Subcutaneous abdominal adipose tissue (tissue), 5 donors: ENCODE data around the gene UBE2D2.

Experiments used
- H3K27ac ChIP-seq: one replicate; pipeline ENCODE4 v1.7.0; 2013; ENCODE audit warnings: low read depth, mild to moderate bottlenecking, inconsistent platforms, low read length, moderate library complexity
- H3K27me3 ChIP-seq, 5 donors: one replicate each; pipeline ENCODE4 v1.7.0; 2013; ENCODE audit warnings: low read length in 5 of 5, inconsistent platforms in 1 of 5; ENCODE audit not compliant: control insufficient read depth in 5 of 5, insufficient read depth in 4 of 5
- H3K36me3 ChIP-seq, 5 donors: one replicate each; pipeline ENCODE4 v1.7.0; 2013; ENCODE audit warnings: low read length in 5 of 5; ENCODE audit not compliant: control insufficient read depth in 5 of 5, insufficient read depth in 5 of 5
- H3K4me1 ChIP-seq, 5 donors: one replicate each; pipeline ENCODE4 v1.7.0; 2013; ENCODE audit warnings: low read length in 5 of 5, mild to moderate bottlenecking in 3 of 5, moderate library complexity in 1 of 5; ENCODE audit not compliant: control insufficient read depth in 5 of 5, insufficient read depth in 5 of 5
- H3K4me3 ChIP-seq, 5 donors: one replicate each; pipeline ENCODE4 v1.7.0; 2013; ENCODE audit warnings: low read length in 5 of 5, low read depth in 1 of 5
- H3K9ac ChIP-seq, 5 donors: one replicate each; pipeline ENCODE4 v1.7.0; 2013; ENCODE audit warnings: low read length in 5 of 5, mild to moderate bottlenecking in 4 of 5, moderate library complexity in 3 of 5
- H3K9me3 ChIP-seq, 5 donors: one replicate each; pipeline ENCODE4 v1.7.0; 2013; ENCODE audit warnings: low read length in 5 of 5; ENCODE audit not compliant: control insufficient read depth in 5 of 5
- donor health status: healthy.
- donor health status: healthy.
- donor health status: healthy.
- donor health status: healthy.
- donor health status: healthy.

The UBE2D2 gene

DNA sequence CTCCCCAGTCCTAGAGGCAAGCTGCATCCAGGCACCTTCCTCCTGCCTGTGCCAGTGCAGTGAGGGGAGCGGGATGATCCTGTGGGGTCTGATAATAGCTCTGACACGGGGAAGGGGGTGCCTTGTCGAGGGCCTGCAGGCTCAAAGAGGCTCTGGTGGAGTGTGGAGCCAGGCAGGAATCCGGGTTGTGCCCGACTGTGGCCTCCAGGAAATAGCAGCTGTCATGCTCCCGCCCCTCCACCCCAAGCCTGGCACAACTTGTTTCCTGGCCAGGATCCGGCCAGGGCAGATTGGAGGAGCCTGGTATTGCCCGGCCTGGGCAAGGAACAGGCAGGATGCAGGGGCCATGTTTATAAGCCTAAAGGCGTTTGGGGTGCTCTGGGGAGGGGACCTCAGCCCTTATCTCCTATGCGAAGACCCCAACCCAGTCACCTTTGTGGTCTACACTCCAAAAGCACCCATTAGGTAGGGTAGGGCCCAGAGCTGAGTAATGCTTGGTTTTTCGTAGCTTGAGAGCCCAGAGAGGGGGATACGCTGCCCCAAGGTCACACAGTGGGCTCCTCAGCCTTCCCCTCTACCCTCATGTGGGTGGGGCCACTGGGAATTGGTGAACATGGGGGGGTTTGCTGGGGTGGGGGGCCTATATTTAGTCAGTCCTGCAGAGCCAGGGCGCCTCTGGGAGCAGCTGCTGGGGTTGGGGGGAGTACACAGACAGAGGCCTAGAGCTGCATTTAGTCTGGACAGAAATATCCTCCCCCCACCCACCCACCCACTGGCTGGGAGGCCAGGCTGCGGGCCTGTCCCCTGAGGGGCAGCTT, 99.2 kb downstream of the UBE2D2 start:
- Histone ChIP-seq H3K36me3 (peaks cover 0 to 2% (median 0%) of the 10 kb centered on the region in 5 donors), H3K4me3 (peak overlapping the region; percentile 26 to 55 (median 39)), H3K27me3 (no peaks in the 10 kb centered on the region), H3K4me1 (peaks cover 26 to 92% (median 90%) of the 10 kb centered on the region in 5 donors), H3K9me3 (no peaks in the 10 kb centered on the region), H3K9ac (peak overlapping the region in 4 of 5 donors; percentile 60 to 71 (median 62)), H3K27ac (peak overlapping the region; percentile 97)

- no peaks in the 10 kb centered on the region for H3K9me3 ChIP-seq
- H3K27me3 ChIP-seq = no peaks in the 10 kb centered on the region
- H3K4me3 ChIP-seq = peak overlapping the region in 3 of 5 donors; percentile 19 to 33 (median 22)
- H3K36me3 ChIP-seq = peaks cover 0 to 2% (median 0%) of the 10 kb centered on the region in 5 donors
- peak overlapping the region; percentile 6 to 73 (median 63) for H3K9ac ChIP-seq
- H3K27ac ChIP-seq = peak overlapping the region; percentile 97
- H3K4me1 ChIP-seq = peaks cover 26 to 92% (median 90%) of the 10 kb centered on the region in 5 donors
Observed at GRCh38 chr5:139660923-139661814, 100.0 kb downstream of the UBE2D2 start.

DNA sequence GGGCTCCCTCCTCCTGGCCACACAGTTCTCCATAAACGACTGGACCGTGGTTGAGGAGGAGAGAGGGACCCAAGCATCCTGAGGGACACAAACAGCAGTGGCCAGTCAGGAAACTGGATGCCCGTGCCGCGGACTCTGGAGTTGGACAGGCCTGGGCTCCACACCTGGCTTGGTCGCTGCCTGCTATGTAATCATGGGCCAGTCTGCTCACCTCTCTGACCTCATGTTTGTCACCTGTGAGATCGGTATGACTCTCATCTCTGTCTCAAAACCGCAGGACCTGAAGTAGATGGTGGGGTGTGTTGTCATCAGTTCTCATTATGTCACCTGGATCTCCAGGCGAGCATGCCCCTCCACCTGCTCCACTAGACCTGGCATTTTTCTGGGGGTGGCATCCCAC, 101.5 kb downstream of the UBE2D2 start:
- H3K27ac ChIP-seq = peak overlapping the region; percentile 97
- H3K4me1 ChIP-seq = peaks cover 26 to 95% (median 92%) of the 10 kb centered on the region in 5 donors
- H3K4me3 ChIP-seq = no peak overlapping the region
- peaks cover 0 to 2% (median 0%) of the 10 kb centered on the region in 5 donors for H3K36me3 ChIP-seq
- H3K9ac ChIP-seq = peak overlapping the region in 1 of 5 donors; percentile 64
- no peaks in the 10 kb centered on the region for H3K27me3 ChIP-seq
- H3K9me3 ChIP-seq = no peaks in the 10 kb centered on the region

DNA sequence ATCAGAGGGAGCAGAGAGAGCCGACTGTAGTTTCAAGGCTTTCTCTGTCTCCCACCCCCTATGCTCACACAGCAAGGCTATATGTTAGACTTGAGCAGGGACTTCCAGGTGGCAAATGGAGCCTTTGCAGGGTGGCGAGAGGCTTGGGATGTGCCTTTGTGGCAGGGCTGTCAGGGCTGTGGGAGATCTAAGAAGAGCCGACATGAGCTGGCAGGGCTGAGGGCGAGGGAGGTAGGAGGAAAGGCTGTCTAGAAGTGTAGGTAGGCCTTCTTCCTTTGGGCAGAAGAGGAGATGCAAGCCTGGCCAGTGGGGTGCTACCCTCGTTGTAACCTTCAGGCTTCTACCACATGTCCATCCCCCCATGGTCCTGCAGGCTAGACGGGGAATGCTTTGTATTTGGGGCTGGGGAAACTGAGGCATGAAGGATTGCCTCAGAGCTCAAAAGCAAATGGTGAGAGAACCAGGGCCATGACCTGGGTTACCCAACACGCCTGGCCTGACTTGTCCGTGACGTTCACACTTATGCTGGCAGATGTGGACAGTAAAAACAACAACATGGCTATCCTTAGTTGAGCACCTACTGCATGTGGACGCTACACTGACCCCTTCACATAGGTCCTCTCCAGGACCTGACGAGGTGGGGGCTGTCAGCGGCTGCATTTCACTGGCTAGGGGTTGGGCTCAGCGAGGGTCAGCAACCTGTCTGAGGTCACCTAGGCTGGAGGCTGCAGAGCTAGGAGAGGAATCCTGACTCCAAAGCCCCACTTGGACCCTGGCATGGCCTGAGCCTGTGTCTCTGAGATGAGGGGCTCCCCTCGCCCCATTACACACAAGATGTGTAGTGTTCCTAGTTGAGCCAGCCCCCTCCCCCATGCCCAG, 102.3 kb downstream of the UBE2D2 start:
- H3K27me3 ChIP-seq = no peaks in the 10 kb centered on the region
- peak overlapping the region; percentile 97 for H3K27ac ChIP-seq
- H3K9me3 ChIP-seq = no peaks in the 10 kb centered on the region
- H3K4me1 ChIP-seq = peaks cover 21 to 93% (median 92%) of the 10 kb centered on the region in 5 donors
- no peak overlapping the region for H3K4me3 ChIP-seq
- peak overlapping the region in 1 of 5 donors; percentile 2 for H3K9ac ChIP-seq
- peaks cover 0 to 2% (median 0%) of the 10 kb centered on the region in 5 donors for H3K36me3 ChIP-seq

DNA sequence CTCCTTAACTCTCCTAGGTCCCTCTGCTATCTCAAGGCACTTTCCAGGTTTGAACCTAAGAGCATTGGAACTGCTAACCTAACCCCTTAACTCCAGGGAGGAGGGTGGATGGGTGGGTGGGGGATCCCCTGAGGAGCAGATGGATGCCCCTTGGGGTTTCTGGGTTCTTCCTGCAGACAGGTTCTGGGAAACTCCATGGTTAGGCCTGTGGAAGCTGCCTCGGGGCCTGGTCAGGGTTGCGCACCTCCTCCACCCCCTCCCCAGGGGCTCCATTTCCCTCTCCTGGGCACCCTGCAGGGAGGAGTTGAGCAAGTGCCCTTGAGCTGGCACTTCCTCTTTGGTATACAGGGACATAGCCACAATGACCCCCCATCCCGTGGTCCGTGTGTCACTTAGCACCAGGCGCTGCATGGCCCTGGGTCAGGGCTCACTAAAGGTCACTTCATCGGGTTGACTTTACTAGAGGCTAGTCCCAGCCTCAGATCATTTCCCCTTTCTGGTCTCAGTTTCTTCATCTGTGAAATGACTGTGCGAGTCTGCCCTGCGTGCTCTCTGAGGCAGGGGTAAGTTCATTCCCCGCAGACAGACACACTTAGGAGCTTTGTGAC, 103.1 kb downstream of the UBE2D2 start:
- peaks cover 14 to 93% (median 92%) of the 10 kb centered on the region in 5 donors for H3K4me1 ChIP-seq
- no peak overlapping the region for H3K4me3 ChIP-seq
- no peaks in the 10 kb centered on the region for H3K9me3 ChIP-seq
- H3K27me3 ChIP-seq = no peaks in the 10 kb centered on the region
- H3K27ac ChIP-seq = peak overlapping the region; percentile 97
- H3K9ac ChIP-seq = peak overlapping the region in 2 of 5 donors; percentile 12 to 50
- peaks cover 0 to 2% (median 0%) of the 10 kb centered on the region in 5 donors for H3K36me3 ChIP-seq

DNA sequence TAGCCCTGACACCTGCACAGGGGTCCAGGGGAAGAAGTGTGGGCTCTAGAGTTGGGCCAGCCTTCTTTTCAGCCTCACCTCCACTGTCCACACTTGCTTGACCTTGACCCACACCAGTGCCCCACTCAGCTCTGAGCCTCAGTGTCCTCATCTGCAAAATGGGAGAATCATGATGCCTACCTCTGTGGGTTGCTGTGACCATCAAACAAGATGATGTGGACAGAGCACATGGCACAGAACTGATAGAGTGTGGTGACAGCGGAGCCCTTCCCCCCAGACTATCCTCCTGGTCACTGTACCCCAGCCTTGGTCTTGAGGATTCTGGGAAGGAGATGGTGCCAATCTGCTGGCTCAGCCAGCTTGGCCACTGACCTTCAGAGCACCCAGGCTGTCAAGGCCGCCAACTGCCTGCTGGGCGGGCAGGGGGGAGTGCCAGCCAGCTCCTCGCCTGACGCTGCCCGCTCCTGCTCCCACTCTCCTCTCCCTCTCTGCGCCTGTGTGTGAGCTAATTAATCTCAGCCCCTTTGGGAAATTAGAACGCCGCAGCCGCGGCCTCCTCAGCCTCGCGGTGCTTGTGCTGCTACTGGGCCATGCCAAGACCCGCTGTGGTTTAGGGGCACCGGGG, 103.7 kb downstream of the UBE2D2 start:
- H3K9me3 ChIP-seq = no peaks in the 10 kb centered on the region
- no peak overlapping the region for H3K4me3 ChIP-seq
- peak overlapping the region in 2 of 5 donors; percentile 12 to 50 for H3K9ac ChIP-seq
- H3K36me3 ChIP-seq = peaks cover 0 to 2% (median 0%) of the 10 kb centered on the region in 5 donors
- peak overlapping the region; percentile 97 for H3K27ac ChIP-seq
- no peaks in the 10 kb centered on the region for H3K27me3 ChIP-seq
- peaks cover 16 to 93% (median 92%) of the 10 kb centered on the region in 5 donors for H3K4me1 ChIP-seq

GRCh38 chr5:139665626-139666025, 104.5 kb downstream of the UBE2D2 start:
- no peaks in the 10 kb centered on the region for H3K9me3 ChIP-seq
- H3K36me3 ChIP-seq = peaks cover 0 to 6% (median 1%) of the 10 kb centered on the region in 5 donors
- peak overlapping the region in 1 of 5 donors; percentile 50 for H3K9ac ChIP-seq
- H3K4me1 ChIP-seq = peaks cover 15 to 93% (median 92%) of the 10 kb centered on the region in 5 donors
- H3K27me3 ChIP-seq = no peaks in the 10 kb centered on the region
- H3K4me3 ChIP-seq = no peak overlapping the region
- H3K27ac ChIP-seq = peak overlapping the region; percentile 97

DNA sequence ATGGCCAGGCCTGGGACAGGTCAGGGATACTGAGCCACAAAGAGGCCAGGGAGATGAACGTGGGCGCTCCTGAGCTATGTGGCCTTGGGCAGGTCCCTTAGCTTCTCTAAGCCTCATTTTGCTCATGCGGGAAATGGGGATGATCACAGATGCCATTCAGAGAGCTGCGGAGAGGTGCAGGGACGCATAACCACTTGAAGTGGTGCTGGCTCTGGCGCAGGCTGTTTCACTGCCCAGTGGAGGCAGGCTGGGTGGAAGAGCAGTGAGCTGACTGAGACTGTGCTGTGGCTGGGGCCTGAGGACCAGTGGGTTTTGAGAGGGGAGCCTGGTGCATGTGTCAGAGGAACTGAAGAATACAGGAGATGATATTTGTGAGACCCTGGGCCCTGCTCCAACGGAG, 105.4 kb downstream of the UBE2D2 start:
- Histone ChIP-seq H3K4me1 (peaks cover 14 to 94% (median 92%) of the 10 kb centered on the region in 5 donors), H3K9me3 (no peaks in the 10 kb centered on the region), H3K36me3 (peaks cover 0 to 6% (median 2%) of the 10 kb centered on the region in 5 donors), H3K27me3 (no peaks in the 10 kb centered on the region), H3K9ac (peak overlapping the region in 2 of 5 donors; percentile 7 to 35), H3K4me3 (no peak overlapping the region), H3K27ac (peak overlapping the region; percentile 97)
